NCI-H1092 (cell line): ENCODE data around the gene SUCLG1.

ENCODE experiments used
- DNase-seq: peaks from one replicate; lab custom pipeline; 2025; lab: John Stamatoyannopoulos, UW

Gene SUCLG1

GRCh38 chr2:84461310-84461709, 2.2 kb upstream of the SUCLG1 start:
- no peak for DNase-seq

GRCh38 chr2:84460670-84461069, 1.6 kb upstream of the SUCLG1 start:
- DNase-seq = no peak

- DNase-seq = no peak
Observed at GRCh38 chr2:84459944-84460429, 907 bp upstream of the SUCLG1 start.

- DNase-seq = no peak
Observed at GRCh38 chr2:84458551-84459017, 496 bp downstream of the SUCLG1 start.

- DNase-seq = no peak
Observed at GRCh38 chr2:84457686-84458085, 1.4 kb downstream of the SUCLG1 start.

- no peak for DNase-seq
Observed at GRCh38 chr2:84456156-84456555, 2.9 kb downstream of the SUCLG1 start.

GRCh38 chr2:84454581-84454980, 4.5 kb downstream of the SUCLG1 start:
- DNase-seq = no peak

GRCh38 chr2:84452624-84453023, 6.5 kb downstream of the SUCLG1 start:
- no peak for DNase-seq

GRCh38 chr2:84451579-84451978, 7.5 kb downstream of the SUCLG1 start:
- no peak for DNase-seq

- no peak for DNase-seq
Observed at GRCh38 chr2:84450288-84451227, 8.5 kb downstream of the SUCLG1 start.

GRCh38 chr2:84449711-84450110, 9.4 kb downstream of the SUCLG1 start:
- no peak for DNase-seq

- no peak for DNase-seq
Observed at GRCh38 chr2:84449055-84449454, 10.0 kb downstream of the SUCLG1 start.

- no peak for DNase-seq
Observed at GRCh38 chr2:84443477-84443876, 15.6 kb downstream of the SUCLG1 start.

GRCh38 chr2:84442888-84443287, 16.2 kb downstream of the SUCLG1 start:
- no peak for DNase-seq

- no peak for DNase-seq
Observed at GRCh38 chr2:84441505-84441904, 17.6 kb downstream of the SUCLG1 start.

GRCh38 chr2:84441036-84441435, 18.0 kb downstream of the SUCLG1 start:
- DNase-seq = no peak

- no peak for DNase-seq
Observed at GRCh38 chr2:84435345-84436025, 23.6 kb downstream of the SUCLG1 start.

GRCh38 chr2:84429328-84429727, 29.8 kb downstream of the SUCLG1 start:
- DNase-seq = no peak

- DNase-seq = no peak
Observed at GRCh38 chr2:84427235-84428138, 31.6 kb downstream of the SUCLG1 start.

GRCh38 chr2:84425310-84425709, 33.8 kb downstream of the SUCLG1 start:
- DNase-seq = no peak

GRCh38 chr2:84424152-84424551, 34.9 kb downstream of the SUCLG1 start:
- no peak for DNase-seq

- DNase-seq = no peak
Observed at GRCh38 chr2:84421791-84422190, 37.3 kb downstream of the SUCLG1 start.
